T-helper 2 cell treated with Interferon-gamma antibody and Interleukin-4, amounts not matched to agents 100 ng/mL and 5 ng/mL, for 36 hours (primary cell): Measurements from ENCODE around the gene CELF2. TPM values are rescaled to one million over a fixed set of nuclear protein-coding genes. Genes with fewer than 3 reads are reported as not detected.
"Not testable (repeated sequence)": the region's sequence is repeated elsewhere in the genome, so short reads cannot be mapped to it uniquely, and the experiment has no call there.

Source experiments
- intact Hi-C: fragments of 100-400 bp; cut with micrococcal nuclease; formaldehyde crosslinking; loops from one replicate; pipeline ENCODE4 v1.15.1; 2023
- total RNA-seq: library from RNA; stranded (reverse); gene quantifications from 2 replicates; pipeline ENCODE4 v1.2.3, GENCODE V29; 2022

CELF2 gene
- total RNA-seq = 152 and 154 TPM in 2 replicates

DNA sequence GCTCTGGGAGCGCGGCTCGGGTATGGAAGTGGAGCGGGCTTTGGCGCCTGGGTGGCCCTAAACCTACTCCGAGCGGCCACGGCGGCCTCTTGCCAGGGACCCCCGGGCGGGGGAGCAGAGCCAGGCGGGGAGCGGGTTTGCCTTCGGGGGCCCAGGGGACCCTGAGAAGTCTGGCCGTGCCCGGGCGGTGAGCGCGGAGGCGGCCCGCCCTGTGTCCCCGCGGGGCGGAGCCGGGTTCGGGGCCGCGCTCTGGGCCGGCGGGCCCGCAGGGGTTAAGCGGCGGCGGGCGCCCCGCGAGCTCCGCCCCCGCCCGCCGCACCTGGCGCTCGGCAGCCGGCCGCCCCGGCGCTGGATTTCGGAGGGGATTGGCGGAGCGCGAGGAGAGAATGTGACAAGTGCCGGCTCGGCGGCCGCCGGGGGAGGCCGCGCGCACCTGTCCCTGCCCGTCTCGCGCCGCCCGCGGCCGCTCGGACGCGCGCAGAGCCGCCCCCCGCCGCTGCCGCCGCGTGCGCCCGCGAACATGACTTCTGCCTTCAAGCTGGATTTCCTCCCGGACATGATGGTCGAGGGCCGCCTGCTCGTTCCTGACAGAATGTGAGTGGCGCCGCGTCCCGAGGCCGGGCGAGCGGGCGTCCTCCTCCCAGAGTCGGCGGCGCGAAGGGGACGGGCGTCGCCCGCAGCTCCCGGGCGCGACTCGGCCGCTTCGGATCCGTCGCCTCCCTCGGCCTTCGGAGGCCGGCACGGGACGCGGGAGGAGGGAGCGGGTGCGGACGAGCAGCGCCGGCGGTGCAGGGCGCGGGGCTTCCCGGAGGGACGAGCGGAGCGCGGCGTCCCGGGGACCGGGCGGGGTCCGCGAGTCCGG is at the start of gene CELF2:
TSS of gene CELF2 (plus strand) at position 303 of the 862 bp plus-strand sequence. CDS start at position 521, 218 bp downstream.
- intact Hi-C loops = loop anchor here (5.0 to 10.0 kb wide), 2 partner anchors 150 to 257 kb away; no protein-coding TSS in a partner anchor

DNA sequence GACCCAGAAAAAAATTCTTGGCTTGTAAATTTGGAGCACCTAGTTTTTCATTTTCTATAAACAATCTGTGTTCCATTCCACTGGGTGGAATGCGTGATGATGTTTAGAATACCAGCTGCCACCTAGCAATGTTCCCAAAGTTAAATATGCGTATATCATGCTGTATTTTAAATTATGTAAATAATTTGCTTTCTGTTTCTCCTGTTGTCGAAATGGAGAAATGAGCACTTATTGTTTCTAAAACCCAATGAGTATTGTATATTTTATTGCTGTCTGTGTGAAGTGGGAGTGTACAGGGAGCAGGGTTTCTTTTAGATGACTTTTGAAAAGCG is 49.4 kb upstream of the CELF2 start:
- intact Hi-C loops = no loop called here

DNA sequence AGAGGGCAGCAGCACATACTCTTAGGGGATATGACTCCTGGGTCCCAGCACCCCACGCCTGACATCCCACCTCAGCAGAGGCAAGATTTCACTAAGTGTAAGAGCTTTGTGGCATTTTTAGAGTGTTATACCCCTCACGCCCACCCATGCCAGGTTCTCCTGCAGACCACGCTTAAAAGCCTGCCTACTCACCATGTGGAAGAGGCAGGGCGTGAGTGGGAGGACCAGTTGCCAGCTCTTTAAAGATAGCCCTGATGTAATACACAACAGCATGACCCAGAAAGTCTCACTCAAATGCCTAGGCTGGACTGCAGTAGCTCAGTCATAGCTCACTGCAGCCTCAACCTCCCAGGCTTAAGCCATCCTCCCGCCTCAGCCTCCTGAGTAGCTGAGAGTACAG is 44.4 kb upstream of the CELF2 start:
- intact Hi-C loops = no loop called here

DNA sequence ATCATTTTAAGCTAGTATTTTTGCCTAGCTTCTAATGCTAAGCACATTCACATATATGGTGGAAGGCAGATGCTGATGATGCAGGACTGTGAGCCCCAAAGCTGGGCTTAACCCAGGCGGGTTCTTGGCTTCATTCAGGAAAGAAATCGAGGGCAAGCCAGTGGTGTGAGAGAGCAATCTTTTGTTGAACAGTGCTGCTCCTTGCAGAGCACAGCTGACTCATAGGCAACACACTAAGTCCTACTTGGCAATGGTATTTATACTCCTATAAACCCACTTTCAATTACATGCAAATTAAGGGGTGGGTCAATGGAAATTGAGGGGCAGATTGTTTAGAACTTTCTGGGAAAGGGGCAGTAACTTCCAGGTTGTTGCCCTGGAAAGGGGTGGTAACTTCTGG is 42.0 kb upstream of the CELF2 start:
- intact Hi-C loops = no loop called here

DNA sequence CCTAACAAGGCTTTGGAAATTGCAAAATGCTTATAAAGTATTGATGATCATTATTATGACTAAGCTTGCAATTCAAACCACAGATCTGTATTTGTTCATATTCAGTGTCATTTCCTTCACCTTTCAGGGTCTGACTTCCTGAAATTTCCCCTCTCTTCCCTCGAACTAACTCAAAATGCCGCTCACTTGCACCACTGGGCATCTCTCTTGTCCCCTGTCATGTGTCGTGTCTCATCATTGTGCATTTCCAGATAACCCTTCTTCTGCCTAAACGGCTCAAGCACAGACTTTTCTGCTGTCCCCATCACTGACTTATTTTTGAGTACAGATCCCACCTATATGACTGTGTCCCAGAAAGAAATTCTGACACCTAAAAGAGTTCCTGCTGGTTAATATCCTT is 41.0 kb upstream of the CELF2 start:
- intact Hi-C loops = no loop called here

DNA sequence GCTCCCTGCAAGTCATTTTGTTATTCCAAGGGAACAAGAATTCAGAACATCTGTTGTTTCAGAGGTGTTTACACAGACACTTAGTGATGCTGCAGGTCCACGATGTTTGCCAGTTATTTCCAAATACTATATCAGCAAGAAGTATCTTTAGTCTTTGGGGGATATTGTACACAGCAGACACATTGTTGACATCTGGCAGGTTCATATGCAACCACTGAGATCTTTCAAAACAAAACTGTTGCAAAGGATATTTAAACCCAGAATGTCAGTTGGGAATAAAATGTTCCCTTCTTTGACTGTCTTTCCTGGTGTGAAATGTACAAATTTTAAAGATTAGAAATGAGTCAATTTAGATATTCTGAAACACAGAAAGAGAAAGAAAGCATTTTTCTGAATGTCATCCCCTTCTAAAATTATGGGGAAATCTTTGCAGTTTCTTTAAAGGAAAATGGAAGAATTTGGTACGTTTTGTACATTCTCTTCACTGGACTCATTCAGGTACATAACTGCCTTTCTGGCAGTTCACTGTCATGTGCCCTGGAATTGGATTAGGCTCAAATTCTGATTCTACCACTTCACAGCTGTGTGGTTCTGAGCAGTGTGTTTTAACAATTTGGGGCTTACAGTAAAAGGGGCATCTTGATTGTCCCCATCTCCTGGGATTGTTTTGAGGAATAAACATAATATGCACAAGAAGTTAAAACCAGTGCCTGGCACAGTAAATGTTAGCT is 40.3 kb upstream of the CELF2 start:
- intact Hi-C loops = no loop called here

DNA sequence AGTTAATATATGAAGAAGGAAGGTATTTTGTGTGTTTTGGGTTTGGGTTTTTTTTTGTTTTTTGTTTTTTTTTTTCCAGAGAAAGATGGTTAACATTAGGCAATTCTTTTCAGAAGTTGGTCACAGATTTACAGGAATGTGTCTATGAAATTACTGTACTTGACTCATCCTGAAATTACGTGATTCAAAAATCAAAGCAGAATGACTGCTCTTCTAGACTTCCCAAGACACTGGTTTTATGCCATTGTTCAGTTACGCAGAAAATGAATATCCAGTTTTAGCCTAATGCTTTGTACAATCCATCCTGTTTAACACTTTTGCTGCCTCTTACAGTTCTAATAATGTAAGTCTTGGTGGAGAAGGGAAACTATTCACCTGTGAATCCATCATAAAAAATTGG is 39.7 kb upstream of the CELF2 start:
- intact Hi-C loops = no loop called here

DNA sequence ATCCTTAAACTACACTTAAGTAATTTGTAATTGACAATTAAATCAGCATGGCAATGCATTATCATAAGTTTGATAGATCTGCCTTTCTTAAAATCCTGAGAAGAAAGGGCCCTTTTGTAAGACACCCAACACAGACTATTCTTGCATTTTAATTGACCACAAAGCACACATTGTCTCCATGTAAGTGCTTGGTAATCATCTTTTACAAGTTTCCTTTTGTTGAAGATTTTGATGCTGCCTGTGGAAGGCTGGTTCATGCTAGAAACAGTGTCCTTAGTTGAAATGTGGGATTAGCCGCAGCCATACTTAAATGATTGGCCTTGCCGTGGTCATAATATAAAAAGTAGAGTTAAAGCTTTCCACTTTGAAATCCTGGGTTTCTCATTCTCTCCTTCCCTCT is 32.3 kb upstream of the CELF2 start:
- intact Hi-C loops = no loop called here

DNA sequence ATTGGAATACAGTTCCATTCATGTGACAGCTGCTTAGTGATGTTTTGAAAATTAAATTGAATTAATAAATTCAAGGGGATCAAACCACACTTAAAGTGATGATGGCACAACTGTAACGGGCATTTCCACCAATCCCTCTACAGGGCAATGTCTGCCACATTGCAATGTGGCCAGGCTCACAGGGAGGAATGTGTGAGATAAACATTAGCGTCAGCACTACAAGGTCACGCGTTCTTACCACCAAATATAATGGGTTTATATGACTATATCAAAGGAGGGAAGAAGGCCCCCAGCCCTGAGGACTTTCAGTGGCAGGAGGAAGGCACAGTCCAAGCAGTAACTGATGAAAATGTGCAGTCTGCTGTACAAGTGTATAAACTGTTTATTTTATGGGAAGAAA is 31.1 kb upstream of the CELF2 start:
- intact Hi-C loops = no loop called here

DNA sequence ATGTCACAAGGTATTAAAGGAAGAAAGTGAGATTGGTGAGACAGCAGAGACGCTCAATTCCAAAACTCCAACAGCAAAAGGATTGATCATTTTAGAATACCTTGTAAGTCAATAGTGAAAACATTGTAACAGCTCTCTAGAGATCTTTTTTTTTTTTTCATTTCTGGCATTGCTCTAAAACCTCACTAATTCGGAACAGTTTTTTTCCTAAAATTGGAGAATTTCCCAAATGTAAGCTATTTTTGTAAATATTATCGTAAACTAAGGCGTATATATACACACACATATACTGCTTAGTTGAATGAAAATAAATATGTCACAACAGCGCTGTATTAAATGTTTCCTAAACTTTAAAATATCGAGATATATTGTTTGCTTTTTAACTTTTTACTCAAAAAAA is 30.6 kb upstream of the CELF2 start:
- intact Hi-C loops = no loop called here

DNA sequence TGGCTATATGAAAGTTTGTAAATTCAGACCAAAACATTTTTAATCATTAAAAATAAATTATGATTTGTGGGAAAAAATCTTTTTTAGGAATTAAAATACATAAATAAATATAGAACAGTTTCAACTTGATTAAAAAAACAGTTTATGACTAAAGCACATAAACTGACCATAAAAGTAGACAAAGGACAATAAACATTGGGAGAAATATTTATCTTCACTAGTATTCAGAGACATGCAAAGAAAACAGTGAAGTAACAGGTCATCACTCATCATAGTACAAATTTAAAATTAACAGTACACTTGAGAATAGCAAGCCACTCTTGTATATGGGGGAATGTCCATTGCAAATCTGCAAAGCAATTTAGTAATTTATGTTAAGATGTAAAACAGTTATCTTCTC is 28.0 kb upstream of the CELF2 start:
- intact Hi-C loops = no loop called here

DNA sequence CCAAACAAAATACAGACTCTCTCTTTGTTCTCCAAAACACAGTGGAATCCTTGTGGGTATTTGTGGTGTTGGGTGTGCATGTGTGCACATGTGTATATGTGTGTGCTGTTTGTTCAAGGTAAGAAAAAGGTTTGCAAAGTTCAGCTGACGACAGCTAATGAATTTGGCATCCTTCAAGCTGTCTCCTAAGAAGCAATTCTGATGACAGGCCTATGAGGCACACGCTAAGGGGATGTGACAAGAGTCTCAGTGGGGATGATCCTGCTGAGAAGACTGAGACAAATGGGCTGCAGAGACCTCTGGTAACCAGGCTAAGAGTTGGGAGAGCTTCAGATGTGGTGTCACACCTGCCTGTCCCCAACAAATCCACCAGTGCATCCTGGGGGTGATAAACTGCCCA is 26.5 kb upstream of the CELF2 start:
- intact Hi-C loops = no loop called here

DNA sequence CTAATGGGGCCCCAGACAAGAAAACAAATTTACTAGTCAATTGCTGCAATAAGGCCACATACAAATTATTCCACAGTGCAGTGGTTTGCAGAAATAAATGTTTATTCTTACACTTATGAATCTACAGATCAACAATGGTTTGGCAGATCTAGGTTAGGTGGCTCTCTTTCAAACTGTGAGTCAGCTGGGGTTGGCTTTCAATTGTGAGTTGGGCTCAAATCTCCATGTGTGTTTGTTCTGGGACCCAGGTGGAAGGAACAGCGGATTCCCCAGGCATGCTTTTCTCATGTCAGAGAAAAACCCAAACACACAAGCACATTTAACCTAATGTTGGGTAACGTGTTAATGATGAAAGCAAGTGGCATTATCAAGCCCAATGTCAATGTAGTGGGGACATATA is 25.6 kb upstream of the CELF2 start:
- intact Hi-C loops = no loop called here

DNA sequence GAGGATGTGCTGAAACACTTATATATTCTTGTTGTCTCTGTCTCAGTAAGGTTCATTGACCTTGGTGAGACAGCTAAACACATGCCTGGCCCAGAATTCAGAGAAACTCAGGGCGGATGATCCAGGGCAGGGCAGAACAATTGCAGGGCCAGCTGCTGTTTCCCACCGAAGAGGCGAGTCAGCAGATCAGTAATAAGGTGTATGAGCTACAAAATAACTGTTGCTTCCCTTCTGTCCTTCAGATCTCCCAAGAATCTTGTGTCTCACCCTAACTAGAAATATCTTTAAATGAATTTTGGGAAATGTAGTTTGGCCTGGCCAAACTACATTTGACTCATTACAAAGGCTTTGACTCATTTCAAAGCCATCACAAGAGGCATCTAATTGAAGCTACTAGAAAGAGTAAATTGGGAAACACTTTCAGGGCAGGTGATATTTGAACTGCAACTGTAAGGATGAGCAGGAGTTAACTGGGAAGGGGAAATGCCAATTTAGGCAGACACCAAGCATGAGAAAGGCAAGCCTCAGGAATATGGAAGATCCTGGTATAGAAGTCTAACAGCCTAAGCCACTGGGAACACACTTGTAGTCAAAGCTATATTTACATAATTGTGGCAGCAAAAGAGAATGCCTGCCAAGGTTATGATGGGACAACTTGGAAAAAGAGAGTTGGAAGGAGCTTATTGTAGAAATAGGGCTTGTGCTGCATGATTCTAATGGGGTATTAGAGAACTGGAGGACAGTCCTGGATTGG is 24.5 kb upstream of the CELF2 start:
- intact Hi-C loops = no loop called here

DNA sequence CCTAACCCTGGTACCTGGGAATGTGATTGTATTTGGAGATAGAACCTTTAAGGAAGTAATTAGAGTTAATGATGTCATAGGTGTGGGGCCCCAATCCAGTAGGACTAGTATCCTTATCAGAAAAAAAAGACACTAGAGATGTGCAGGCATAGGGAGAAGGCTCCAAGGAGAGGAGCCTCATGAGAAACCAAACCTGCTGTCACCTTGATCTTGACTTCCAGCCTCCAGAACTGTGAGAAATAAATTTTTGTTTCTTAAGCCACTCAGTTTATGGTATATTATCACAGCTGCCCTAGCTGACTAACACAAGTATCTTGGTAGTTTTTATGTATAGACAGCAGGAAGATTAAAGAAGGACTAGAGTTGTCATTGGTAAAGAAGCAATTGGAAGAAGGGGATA is 23.9 kb upstream of the CELF2 start:
- intact Hi-C loops = no loop called here

DNA sequence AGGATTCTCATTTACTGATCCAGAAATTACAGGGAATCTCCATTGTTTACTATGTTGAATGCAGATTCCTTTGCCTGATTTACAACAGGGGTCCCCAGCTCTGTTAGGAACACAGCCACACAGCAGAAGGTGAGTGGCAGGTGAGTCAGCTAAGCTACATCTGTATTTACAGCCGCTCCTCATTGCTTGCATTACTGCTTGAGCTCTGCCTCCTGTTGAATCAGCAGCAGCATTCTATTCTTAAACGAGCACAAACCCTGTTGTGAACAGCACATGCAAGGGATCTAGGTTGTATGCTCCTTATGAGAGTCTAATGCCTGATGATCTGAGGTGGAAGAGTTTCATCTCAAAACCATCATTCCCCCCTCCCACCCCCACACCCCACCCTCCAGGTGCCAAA is 23.3 kb upstream of the CELF2 start:
- intact Hi-C loops = no loop called here

DNA sequence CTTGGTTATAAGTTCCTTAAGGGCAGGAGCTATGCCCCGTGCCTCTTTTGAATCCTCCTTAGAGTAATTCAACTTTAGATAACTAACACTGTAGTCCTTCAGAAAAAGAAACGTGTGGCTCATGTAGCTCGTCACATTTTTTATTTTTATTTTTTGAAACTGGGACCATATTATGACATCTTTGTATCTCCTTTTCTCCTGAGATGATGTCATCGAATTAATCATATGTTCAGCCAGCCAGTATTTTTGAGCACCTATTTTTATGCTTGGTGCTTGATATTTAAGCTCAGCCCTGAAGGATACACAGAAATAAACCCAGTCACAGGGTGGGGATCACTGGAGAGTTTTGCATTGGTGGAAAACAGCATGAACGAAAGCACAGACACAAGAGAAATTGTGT is 22.6 kb upstream of the CELF2 start:
- intact Hi-C loops = no loop called here

DNA sequence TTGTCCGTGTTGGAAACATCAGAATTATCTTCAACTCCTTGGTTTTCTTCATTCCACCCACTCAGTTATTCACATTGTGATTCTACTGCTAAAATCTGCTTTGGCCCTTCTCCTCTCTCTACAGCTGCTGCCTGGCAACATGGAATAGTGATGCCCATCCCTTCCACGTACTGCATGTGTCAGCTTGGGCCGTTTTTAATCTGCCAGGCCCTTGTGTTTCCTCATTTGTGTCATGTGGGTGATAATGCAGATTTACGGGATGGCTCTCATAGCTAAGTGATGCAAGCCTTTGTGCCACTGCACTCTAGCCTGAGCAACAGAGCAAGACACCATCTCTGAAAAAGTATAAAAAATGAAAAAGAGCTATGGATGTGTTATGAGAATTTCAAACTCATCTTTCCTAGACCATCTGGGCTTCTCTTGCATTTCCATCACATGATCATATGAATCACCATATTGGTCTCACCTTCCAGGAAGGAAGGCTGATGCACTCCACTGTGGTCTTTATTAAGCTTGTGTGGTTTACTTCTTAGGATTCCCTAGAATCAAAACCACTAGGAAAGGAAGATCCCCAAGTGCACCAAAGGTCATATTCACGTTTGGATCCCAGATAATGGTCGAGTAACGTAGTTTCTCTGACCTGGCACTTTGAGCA is 20.6 kb upstream of the CELF2 start:
- intact Hi-C loops = no loop called here

DNA sequence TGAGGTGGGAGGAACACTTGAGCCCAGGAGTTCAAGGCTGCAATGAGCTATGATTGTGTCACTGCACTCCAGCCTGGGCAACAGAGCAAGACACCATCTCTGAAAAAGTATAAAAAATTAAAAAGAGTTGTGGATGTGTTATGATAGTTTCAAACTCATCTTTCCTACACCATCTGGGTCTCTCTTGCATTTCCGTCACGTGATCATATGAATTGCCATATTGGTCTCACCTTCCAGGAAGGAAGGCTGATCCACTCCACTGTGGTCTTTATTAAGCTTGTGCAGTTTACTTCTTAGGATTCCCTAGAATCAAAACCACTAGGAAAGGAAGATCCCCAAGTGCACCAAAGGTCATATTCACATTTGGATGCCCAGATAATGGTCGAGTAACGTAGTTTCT is 18.2 kb upstream of the CELF2 start:
- intact Hi-C loops = not testable (repeated sequence)

DNA sequence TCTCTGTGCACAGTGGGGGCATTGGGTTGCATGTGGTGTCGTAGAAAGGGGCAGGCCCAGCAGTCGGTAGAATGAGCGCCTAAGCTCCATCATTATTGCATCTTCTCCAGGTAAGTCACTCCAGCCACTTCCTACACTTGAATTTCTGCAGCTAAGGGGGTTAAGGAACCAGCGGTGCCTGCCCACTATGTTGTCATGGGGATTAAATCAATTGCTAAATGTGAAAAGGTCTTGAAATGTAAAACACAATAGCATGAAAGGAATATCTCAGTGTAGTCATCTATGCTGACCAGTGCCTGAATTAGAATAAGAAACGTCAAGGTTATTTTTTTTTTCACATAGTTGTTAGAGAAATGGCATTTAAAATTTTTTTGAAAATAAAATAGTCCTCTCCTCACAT is 15.2 kb upstream of the CELF2 start:
- intact Hi-C loops = no loop called here

DNA sequence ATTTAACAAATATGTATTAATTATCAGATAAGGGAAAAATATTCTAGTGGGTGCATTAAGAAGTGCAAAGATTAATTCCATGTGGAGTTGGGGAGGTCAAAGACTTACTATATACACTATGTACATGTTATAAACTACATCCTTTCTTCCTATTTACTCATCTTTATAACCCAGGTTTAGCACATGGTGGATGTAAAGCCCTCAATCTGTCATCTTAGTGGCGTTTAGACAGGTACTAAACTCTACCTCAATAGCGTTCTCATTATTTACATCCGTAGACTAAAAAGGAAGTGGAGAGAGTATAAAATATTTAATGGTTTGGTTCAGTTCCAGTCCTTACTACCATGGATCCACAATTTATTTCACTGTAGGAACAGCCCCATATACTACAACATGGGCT is 14.8 kb upstream of the CELF2 start:
- intact Hi-C loops = no loop called here

DNA sequence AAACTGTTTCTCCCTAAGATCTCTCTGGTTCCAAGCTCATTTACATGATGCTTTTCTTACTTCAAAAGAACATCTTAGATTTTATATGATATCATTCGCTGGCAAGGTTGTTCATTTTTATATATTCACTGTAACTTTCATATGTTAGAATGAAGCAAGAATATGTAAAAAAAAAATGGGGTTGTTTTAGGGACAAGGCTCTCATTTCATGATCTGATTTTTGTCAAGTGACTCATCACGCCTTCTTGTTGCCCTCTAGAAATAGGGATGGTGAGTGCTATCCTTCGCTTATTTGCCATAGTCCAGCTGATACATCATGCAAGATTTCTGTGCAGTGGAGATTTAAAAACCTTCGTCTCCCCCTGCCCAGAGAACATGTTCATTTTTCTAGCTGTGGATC is 14.0 kb upstream of the CELF2 start:
- intact Hi-C loops = no loop called here
